Stimulated activated CD8-positive, alpha-beta memory T cell treated with anti-CD3 and anti-CD28 coated beads, Interleukin-2, amount 100 ng/mL, for 48 hours (primary cell): ENCODE results near the gene LRRC8E.
"Not testable (repeated sequence)": the region's sequence is repeated elsewhere in the genome, so short reads cannot be mapped to it uniquely, and the experiment has no call there.

ENCODE experiments used
- DNase-seq, 2 donors: peaks; one replicate each; pipeline ENCODE4 v3.0.0-alpha.2; 2020; ENCODE audit warnings: low read depth in 2 of 2

Gene LRRC8E

DNA sequence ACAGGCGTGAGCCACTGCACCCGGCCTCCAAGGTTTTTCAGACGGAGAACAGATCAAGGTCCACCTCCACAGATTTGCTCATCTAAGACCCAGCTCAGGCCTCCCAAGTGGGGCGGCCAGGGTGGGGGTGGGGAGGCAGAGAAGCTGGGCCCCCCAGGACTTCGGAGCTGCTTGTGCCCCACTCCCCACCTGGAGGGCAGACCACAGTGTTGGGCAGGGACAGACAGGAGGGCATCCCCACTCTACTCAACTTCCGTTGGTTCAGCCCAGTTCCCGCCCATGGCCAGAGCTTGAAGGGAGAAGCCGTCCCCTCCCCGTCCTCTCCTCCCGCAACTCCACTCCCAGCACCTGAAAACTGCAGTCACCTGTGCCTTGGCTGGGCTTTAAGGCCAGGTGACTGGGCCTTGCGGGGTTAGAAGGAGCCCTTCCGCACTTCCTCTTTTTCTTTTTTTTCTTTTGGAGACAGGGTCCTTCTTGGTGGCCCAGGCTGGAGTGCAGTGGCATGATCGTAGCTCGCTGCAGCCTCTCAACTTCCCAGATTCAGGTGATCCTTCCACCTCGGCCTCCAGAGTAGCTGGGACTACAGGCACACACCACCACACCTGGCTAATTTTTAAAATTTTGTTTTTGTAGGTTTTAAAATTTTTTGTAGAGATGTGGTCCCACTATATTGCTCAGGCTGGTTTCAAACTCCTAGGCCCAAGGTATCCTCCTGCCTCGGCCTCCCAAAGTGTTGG is 734 bp upstream of the LRRC8E start:
- DNase-seq = no peak

DNA sequence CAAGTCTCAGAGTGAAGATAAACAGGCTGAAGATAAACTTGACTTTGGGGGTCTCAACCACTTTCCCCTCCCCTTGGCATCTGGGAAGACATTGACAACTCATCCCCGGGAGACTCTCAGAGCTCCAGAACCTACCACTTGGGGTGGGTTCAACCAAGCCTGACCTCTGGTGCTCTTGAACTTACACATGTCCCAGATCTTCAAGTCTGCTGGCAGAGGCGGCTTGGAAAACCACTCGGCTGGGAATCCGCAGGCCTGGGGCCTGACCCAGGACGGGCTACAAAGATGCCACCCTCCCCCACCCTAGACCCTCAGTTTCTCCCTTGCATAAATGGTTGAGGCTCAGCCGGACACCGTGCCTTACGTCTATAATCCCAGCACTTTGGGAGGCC is 512 bp downstream of the LRRC8E start:
- DNase-seq = no peak

GRCh38 chr19:7893362-7894101 is 5.2 kb downstream of the LRRC8E start:
- not testable (repeated sequence) for DNase-seq

- no peak for DNase-seq
Measured at GRCh38 chr19:7894612-7895309, 6.5 kb downstream of the LRRC8E start.

GRCh38 chr19:7895565-7895964 is 7.3 kb downstream of the LRRC8E start:
- DNase-seq = no peak

- no peak for DNase-seq
Measured at GRCh38 chr19:7897292-7897691, 9.0 kb downstream of the LRRC8E start.

DNA sequence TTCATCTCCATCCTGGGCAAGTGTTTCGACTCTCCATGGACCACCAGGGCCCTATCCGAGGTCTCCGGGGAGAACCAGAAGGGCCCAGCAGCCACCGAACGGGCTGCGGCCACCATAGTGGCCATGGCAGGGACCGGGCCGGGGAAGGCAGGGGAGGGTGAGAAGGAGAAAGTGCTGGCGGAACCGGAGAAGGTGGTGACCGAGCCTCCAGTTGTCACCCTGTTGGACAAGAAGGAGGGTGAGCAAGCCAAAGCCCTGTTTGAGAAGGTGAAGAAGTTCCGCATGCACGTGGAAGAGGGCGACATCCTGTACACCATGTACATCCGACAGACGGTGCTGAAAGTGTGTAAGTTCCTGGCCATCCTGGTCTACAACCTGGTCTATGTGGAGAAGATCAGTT is 10.7 kb downstream of the LRRC8E start:
- no peak for DNase-seq

GRCh38 chr19:7899751-7900378 is 11.6 kb downstream of the LRRC8E start:
- DNase-seq = no peak

DNA sequence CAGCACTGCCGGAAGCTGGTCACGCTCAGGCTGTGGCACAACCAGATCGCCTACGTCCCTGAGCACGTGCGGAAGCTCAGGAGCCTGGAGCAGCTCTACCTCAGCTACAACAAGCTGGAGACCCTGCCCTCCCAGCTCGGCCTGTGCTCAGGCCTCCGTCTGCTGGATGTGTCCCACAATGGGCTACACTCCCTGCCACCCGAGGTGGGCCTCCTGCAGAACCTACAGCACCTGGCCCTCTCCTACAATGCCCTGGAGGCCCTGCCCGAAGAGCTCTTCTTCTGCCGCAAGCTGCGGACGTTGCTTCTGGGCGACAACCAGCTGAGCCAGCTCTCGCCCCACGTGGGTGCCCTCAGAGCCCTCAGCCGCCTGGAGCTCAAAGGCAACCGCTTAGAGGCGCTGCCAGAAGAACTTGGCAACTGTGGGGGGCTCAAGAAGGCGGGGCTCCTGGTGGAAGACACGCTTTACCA is 12.1 kb downstream of the LRRC8E start:
- no peak for DNase-seq

- no peak for DNase-seq
Measured at GRCh38 chr19:7900931-7901330, 12.6 kb downstream of the LRRC8E start.

- no peak for DNase-seq
Measured at GRCh38 chr19:7901337-7901736, 13.0 kb downstream of the LRRC8E start.

GRCh38 chr19:7902796-7903243 is 14.5 kb downstream of the LRRC8E start:
- no peak for DNase-seq

GRCh38 chr19:7903244-7904073 is 15.1 kb downstream of the LRRC8E start, which contains the start of gene MAP2K7:
TSS of gene MAP2K7 (plus strand) at chr19:7903877. CDS start at chr19:7903945, 68 bp downstream.
- DNase-seq = peak; percentile 100

GRCh38 chr19:7904074-7905020 is 16.0 kb downstream of the LRRC8E start:
- DNase-seq = peak; percentile 37 to 52

DNA sequence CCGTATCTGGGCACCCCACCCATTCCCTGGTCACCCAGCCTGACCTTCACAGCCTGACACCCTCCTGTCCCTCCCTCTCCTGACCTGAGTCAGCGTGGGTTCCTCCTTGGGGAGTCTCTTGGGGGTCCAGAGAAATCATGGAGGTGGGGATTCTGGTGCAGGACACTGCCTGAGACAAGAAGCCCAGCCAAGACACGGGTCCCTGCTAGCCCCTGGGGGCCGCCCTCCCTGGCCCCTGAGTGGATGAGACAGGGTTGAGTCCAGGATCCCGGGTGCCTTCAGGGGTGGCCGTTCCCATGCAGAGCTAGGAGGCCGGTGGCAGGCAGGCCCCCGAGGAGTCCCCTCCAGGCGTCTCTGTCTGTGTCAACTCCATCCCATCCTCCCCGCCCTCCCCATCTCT is 17.0 kb downstream of the LRRC8E start:
- DNase-seq = no peak

DNA sequence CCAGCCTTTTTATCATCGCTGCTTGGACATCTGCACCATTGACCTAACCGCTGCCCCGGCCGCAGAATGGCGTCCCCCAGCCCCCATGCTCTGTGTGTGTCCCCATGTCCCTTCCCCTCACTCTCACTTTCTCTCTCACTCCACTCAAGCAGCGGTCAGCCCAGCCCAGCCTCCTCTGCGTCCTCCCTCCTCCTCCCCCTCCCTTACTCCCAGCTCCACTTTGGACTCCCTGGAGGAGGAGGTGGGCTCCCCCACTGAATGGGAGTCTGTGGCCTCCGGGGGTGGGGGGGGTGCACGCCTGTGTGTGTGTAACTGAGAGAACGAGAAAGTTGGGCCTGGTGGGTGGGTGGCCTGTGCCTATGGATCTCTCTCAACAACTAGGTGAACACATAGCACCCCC is 17.5 kb downstream of the LRRC8E start:
- DNase-seq = no peak

DNA sequence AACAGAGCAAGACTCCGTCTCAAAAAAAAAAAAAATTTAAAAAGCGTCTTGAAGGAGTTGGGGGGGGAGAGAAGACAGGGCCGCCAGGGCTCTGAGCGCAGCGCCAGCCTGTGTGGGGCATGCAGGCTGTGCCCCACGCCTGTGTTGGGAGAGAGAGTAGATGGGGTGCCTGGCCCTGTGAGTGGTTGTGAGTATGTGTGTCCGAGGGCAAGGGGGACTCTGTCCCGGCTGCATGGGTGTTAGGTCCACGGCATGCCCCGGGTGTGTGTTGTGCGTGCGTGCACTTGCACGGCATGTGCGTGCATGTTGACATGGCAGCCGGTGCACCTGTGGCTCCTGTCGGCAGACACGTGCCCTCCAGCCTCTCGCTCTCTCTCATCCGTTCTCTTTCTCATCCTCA is 18.8 kb downstream of the LRRC8E start:
- DNase-seq = no peak

- no peak for DNase-seq
Measured at GRCh38 chr19:7907544-7907943, 19.2 kb downstream of the LRRC8E start.

DNA sequence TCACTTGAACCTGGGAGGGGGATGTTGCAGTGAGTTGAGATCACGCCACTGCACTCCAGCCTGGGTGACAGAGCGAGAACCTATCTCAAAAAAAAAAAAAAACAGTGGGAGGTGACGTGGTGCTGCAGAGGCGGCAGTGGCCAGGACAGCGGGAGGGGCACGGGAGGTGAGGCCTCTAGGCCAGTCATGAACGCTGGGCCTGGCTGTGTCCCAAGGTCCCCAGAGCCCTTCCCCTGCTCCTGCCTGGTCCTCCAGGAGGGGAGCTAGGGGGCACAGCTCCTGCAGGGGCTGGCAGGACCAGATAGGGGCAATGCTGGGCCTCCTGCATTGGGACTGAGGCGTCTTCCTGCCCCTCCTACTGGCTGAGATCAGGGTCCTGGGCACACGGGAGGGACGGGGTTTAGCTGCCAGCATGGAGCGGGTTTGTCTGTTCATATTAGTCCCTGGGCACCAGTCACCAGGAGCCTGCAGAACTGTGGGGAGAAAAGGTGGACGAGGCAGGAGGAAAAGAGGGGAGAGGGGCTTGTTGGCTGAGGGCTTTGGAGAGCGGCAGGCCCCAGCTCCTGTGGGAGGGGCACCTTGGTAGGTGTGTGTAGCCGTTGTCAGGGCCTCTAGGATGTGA is 19.9 kb downstream of the LRRC8E start:
- no peak for DNase-seq
